GM21367 (cell line): Measurements from ENCODE around the gene CALCOCO1.

Experiments
- ATAC-seq: cut with Tn5 transposase; IDR thresholded peaks from one replicate; pipeline ENCODE4 v1.9.1; 2021; ENCODE audit not compliant: unreplicated experiment

Gene CALCOCO1

DNA sequence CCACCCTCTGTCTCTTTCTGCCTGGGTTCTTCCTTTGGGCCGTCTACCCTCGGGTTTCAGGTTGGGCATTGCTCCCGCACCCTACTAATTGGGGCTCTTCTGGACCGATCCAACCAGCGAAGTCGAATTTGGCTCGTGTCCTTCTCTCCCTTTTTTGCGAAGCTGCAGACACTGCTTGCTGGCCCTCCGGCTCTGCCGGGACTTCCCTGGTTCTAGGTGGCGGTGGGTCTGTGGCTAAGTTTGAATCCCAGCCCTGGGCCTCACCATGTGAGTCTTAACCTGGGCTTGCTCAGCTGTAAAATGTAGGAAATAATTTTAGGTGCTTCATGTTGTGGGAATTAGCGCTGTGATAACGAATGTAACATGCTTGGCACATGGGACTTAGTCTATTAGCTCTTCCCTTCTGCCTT lies 24.9 kb upstream of the CALCOCO1 start:
- ATAC-seq = no peak

GRCh38 chr12:53751336-53752191 lies 24.3 kb upstream of the CALCOCO1 start, which contains the start of gene CISTR:
TSS of gene CISTR (minus strand) at chr12:53751979.
- no peak for ATAC-seq

- no peak for ATAC-seq
Observed at GRCh38 chr12:53750812-53751335, 23.6 kb upstream of the CALCOCO1 start.

GRCh38 chr12:53749986-53750811 lies 22.9 kb upstream of the CALCOCO1 start:
- no peak for ATAC-seq

DNA sequence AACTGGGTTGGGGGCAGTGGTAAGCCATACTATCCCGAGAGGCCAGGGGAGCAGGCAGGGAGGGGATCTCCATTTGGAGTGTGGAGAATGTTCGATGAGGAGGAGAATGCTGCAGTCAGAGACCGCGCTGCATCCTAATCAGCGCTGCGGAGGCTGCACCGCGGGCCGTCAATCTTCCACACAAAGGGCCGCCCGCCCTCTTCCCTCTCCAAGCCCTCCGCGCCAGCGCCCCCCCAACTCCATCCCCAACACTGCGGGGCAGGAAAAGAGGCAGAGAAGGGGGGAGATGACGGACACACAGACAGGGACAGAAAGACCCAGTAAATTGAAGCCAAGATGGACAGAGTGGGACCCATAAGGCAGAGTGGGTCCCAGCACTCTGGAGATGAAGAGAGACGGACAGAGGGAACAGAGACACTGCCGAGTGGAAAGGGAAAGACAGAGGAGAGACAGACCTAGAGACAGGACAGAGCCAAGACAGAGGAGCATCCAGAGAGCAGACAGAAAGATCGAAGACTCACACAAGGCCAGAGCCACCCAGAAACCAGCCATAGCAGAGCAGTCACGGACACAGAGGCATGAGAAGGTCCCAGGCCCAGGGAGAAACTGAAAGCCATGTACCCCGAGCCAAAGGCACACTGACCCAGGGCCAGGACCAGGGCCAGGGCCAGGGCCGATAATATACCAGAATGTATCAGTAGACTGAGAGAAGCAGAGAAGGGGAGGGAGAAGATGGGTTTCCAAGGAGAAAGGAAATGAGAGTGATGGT lies 21.0 kb upstream of the CALCOCO1 start:
- no peak for ATAC-seq

DNA sequence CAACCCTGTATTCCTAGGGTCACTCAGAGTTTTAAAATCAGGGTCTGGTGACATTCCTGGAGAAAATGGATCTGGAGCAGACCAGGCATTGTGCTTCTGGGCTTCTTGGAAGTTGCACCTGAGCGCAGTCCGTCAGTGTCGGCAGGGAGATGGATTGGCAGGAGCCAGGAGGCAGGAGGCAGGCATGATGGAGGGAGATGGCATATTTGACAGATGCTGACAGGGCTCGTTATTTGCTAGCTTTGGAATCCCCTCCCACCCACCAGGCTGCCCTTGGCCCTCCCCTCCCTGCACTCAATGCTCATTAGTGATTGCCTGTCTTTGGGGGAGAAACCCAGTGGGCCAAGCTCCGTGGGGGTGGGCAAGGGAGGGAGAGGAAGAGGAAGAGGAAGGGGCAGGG lies 19.8 kb upstream of the CALCOCO1 start:
- ATAC-seq = no peak

DNA sequence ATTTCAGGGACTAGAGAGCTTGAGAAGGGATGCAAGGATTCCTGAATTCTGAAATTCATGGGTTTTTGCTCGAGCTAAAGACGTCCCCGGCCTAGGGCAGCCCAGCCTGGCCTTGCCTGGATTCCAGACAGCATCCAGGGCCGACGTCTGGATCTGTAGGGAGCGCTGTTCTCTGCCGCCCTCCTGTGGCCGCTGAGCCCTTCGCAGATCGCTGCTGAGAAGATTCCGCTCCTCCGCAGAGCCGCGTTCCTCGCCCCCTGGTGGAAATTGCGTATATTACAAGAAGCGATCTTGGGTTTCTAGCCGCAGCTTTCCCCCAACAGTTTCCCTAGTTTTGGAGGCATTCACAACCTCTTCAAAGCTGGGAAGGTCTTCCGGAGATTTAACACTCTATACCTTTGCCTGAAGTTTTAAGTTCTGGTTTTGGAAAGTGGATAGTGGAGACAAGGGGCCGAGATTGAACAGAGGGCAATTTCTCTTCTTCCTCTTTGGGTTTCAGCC lies 19.4 kb upstream of the CALCOCO1 start:
- no peak for ATAC-seq

DNA sequence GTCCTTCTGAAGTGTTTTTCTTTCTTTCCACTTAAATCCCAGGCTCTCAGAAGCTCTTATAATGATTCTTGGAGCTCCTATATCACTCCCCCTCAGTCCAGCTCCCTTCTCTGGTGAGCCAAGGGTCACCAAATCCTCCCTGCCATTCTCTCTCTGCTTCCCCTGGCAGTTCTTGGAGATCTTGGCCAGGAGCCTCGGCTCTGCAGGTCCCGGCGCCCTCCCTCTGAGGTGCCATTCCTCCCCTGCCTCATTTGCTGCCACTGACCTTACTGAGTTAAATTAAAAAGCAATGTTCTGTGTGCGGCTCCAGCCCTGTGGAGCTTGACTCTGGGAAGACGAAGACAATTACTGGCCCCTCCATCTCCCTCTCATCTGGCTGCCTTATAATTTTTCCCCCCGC lies 17.5 kb upstream of the CALCOCO1 start:
- ATAC-seq = no peak

DNA sequence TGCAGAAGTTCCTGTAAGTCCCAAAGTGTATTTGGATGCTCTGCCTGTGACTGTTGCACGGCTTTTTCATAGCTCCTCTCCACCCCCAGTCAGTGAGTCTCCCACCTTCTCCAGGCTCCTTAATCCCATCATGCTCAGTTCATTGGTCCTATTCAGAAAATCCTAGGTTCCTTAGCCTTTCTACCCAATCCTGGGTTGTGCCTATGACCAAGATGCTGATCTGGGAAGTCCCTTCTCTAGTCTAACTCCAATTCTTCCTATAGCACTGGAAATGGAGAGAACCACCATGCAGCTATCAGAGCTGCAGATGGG lies 16.8 kb upstream of the CALCOCO1 start:
- ATAC-seq = no peak

- no peak for ATAC-seq
Observed at GRCh38 chr12:53743266-53744129, 16.2 kb upstream of the CALCOCO1 start.

DNA sequence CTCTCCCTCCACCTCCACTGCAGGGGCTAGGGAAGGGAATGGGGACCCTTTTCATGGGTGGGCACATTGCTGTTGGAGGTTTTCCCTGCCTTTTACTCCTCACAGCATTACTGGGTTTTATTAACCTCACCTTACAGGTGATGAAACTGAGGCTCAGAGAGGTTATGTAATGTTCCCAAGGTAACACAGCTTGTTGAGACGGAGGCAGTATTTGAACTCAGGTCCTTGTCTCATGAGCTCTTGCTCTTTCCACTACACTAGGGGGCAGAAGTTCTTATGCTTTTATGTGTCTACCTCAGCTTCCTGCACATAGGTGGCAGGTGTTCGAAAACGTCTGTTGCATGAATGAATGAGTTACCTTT lies 12.9 kb upstream of the CALCOCO1 start:
- no peak for ATAC-seq

DNA sequence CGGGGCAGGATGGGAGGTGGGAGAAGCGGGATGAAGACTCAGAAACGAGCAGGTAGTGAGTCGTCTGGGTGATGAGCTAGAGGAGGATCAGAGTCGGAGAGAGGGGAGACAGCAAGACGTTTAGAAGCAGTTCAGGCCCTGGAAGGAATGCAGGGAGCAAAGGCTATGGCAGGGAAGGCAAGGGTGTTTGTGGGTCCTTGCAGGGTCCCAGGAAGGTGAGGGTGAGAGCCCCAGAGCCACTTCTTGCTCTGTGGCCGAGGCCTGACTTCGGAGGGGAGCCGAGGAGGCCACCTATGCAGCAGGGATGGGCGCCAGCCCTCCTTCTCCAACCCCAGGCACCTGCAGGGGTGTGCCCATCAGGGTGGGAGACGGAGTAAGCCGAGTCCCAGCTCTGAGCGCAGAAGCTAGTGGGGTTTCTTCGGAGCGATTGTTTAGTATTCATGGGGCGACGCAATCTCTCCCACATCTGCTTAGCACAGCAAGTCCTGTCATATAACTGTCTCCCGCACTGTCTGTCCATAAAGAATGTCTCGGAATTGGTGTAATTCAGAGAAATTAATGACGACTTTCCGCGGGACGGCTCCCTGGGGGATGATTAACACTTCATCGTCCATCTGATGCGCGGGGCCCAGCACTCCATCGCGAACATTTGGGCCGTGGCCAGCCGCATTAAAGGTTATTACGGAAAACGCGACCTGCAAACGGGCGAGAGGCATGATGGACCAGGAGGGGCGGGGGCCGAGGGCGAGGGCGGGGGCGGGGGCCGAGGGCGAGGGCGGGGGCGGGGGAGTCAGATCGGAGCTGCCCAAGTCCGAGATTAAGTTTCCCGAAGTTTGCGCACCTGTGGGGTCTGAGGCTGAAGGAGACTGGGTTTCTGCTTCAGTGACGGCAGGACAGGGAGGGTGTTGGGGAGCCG lies 12.2 kb upstream of the CALCOCO1 start:
- ATAC-seq = no peak

DNA sequence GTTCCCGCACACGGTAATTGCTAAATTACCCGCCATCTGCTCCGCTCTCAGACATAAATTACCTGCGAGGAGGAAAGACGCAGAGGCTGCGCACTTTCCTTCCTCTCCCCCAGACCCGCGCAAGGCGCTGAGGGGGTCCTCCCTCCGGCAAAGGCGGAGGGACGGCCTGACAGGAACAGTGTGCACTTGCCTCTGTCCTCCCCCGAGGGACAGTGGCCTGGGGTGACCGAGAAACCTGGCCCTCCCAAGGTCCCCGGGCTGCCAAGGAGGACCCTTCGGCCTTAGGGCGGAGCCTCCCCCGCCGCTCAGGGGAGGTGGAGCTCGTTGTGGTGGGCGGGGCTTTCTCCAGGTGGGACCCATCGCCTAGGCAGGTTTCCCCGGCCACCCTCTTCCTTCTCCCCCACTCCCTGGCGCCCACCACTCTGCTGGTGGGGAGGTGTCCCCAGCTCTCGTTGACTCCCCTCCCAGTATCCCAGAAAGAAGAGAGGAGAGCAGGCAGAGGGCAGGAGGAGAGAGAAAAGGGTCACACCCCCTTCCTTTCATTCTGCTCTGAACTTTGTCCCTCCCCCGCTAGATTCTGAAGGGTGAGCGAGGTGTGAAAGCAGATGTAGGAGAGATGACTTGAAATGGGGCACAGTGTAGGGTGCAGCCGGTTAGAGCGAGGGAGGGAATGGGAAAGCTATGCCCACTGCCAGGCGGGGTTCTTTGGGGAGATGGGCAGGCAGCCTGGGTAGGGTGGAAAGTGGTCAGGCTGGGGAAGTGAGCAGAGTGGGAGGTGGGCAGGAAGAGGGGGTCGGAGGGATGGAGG lies 11.4 kb upstream of the CALCOCO1 start:
- no peak for ATAC-seq

DNA sequence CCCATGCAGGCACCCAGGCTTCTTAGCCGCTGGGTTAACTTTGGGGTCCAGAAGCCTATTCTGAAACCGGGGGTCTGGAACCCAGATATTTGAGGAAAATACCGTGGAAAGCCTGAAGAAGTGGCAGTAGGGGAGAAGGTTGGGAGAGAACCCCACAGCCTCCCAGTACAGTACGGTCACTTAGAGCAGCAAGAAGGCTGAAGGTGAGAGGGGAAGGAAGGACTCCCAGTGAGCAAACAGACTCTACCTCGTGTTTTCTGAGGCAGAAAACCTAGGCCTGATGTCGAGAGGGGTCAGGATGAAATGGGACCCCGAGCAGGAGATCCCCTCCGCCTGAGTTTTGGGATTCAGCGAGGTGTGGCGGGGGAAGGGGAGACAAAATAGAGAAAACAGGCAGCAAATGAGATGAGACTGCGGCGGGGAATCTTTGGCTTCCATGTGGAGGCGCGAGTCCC lies 10.7 kb upstream of the CALCOCO1 start:
- no peak for ATAC-seq

GRCh38 chr12:53737093-53737808 lies 10.0 kb upstream of the CALCOCO1 start:
- no peak for ATAC-seq

DNA sequence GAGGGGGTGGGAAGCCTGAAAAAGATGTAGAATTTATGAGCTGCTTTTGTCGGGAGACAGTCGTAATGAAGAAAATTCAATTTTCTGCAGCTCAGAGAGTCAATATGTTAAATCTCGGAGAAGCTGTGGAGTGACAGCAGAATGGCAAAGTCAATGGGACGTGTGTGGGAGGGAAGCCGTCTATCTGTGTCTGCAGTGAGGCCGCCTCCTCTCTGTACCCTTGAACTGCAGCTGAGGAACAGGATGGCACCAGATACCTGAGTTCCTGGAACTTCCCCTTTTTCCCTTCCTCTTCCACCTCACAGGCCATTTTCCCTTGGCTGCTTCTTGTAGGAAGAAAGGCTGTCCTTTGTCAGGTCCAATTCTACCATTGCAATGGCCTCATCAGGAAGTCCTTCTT lies 9.3 kb upstream of the CALCOCO1 start:
- no peak for ATAC-seq

- no peak for ATAC-seq
Observed at GRCh38 chr12:53735556-53735955, 8.3 kb upstream of the CALCOCO1 start.

DNA sequence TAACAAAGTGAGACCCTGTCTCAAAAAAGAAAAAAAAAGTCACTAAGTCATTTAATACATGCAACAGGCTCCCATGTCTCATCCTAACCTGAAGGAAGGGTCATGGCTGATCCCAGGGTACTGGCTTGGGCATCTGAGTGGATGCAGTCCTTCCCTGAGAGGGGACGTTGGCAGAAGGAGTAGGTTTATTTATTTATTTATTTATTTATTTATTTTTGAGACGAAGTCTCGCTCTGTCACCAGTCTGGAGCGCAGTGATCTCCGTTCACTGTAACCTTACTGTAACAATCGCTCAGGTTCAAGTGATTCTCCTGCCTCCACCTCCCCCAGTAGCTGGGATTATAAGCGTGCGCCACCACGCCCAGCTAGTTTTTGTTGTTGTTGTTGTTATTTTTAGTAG lies 7.2 kb upstream of the CALCOCO1 start:
- ATAC-seq = no peak
